NOMO-1 treated with DMSO at 0.1 percent for 48 hours (cell line): ENCODE data around the gene TRMT112.

Experiments
- DNase-seq: peaks from one replicate; lab custom pipeline; 2025; ENCODE audit not compliant: unreplicated experiment; lab: John Stamatoyannopoulos, UW

The TRMT112 gene

GRCh38 chr11:64351136-64351631 is 33.8 kb upstream of the TRMT112 start:
- DNase-seq, result no peak

- no peak for DNase-seq
Measured at GRCh38 chr11:64349404-64349803, 32.0 kb upstream of the TRMT112 start.

- no peak for DNase-seq
Measured at GRCh38 chr11:64349025-64349387, 31.6 kb upstream of the TRMT112 start.

GRCh38 chr11:64348383-64349024 is 31.1 kb upstream of the TRMT112 start:
- DNase-seq, result no peak

GRCh38 chr11:64347193-64347867 is 30.0 kb upstream of the TRMT112 start:
- peak; percentile 69 for DNase-seq

GRCh38 chr11:64344787-64345186 is 27.4 kb upstream of the TRMT112 start:
- DNase-seq, result no peak

- no peak for DNase-seq
Measured at GRCh38 chr11:64343767-64344559, 26.6 kb upstream of the TRMT112 start.

GRCh38 chr11:64342869-64343745 is 25.7 kb upstream of the TRMT112 start:
- DNase-seq, result no peak

GRCh38 chr11:64341851-64342791 is 24.8 kb upstream of the TRMT112 start:
- peak; percentile 85 for DNase-seq

GRCh38 chr11:64341429-64341828 is 24.1 kb upstream of the TRMT112 start:
- no peak for DNase-seq

GRCh38 chr11:64340671-64341335 is 23.4 kb upstream of the TRMT112 start:
- DNase-seq, result peak; percentile 57

GRCh38 chr11:64339754-64340408 is 22.5 kb upstream of the TRMT112 start, which contains the start of gene CCDC88B:
TSS of gene CCDC88B (plus strand) at chr11:64340204. CDS start at chr11:64340267, 63 bp downstream.
- peak; percentile 78 for DNase-seq

- no peak for DNase-seq
Measured at GRCh38 chr11:64339286-64339685, 21.9 kb upstream of the TRMT112 start.

GRCh38 chr11:64338716-64339115 is 21.4 kb upstream of the TRMT112 start:
- DNase-seq, result no peak

GRCh38 chr11:64337538-64338249 is 20.3 kb upstream of the TRMT112 start:
- no peak for DNase-seq

- DNase-seq, result peak; percentile 97
Measured at GRCh38 chr11:64334764-64335735, 17.7 kb upstream of the TRMT112 start.

GRCh38 chr11:64333556-64333955 is 16.2 kb upstream of the TRMT112 start:
- no peak for DNase-seq
